Stimulated activated CD4-positive, alpha-beta T cell treated with anti-CD3 and anti-CD28 coated beads, Interleukin-12 subunit alpha, Interleukin-12 subunit beta, amount 100 ng/mL, for 4 hours (primary cell): ENCODE results near the gene ZNF70.
A peak's percentile ranks its signal among the peaks of the same experiment; 100 is the strongest.

ENCODE experiments used
- DNase-seq: peaks from one replicate; pipeline ENCODE4 v3.0.0-alpha.2; 2020

The ZNF70 gene

DNA sequence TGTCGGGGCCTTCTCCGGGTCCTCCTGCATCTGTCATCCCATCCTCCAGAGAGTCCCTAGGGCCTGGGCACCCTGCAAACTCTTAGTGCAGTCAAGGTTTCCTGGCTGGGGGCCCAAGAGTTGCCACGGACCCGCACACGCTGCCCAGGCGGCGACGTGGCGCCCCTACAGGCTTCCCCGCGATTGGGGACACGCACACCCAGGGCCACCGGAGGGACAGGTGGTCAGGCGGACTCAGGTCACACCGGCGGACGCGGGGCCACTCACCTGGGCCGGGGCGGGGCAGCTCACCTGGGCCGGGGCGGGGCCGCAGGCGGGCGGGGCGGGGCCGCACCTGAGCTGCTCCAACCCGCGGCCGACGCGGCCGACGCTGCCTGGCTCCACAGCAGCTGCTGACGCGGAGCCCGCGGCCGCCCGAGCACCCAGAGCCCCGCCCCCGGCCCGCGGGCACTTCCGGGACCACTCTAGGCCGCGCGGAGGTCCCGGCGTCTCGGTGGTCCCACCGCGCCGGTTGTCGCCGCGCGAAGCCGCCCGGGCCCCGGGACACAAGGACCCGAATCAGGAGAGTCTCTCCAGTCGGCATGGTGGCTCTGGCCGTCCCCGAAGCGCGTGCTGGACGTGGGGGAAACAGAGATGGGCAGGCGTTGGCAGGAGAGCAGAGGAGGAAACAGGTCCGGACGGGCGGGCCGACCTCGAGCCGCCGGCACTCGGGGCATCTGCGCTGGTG, at the start of gene ZNF70:
Gene ZNF70 (minus strand): TSS at position 399 of the 727 bp plus-strand sequence. CDS start 5,972 bp downstream, outside the sequence.
- peak; percentile 82 for DNase-seq

DNA sequence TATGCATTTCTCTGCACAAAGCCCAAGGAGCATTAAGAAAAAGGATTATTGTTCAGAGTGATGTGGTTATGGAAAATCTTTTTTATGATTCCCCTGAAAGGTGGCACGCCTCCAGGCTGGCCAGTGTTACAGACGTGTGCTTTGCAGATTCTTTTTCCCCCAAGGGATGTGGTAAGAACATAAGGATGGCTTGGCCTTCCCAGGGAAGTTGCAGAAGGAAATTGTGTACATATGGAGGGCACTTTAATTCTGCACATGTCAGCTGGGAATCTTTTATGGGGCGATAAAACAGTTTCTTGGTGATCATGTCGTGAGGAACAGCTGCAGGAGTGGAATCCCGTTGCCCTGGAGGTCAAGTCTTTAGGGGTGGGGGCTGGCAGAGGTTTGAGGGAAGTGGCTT, 45.5 kb upstream of the ZNF70 start:
- no peak for DNase-seq

DNA sequence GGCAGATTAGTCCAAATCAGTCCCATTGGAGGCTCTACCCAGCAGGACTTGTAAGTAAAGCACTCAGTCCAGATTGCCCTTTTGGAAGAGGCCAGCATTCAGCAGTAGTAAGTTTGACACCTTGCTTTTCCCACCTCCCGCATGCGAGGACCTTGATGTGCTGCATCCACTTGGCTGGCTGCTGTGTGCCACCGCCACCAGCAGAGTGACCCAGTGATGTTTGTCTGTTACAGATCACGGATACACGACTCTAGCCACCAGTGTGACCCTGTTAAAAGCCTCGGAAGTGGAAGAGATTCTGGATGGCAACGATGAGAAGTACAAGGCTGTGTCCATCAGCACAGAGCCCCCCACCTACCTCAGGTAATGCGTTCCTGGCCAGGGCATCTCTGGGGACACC, 42.4 kb upstream of the ZNF70 start:
- no peak for DNase-seq

DNA sequence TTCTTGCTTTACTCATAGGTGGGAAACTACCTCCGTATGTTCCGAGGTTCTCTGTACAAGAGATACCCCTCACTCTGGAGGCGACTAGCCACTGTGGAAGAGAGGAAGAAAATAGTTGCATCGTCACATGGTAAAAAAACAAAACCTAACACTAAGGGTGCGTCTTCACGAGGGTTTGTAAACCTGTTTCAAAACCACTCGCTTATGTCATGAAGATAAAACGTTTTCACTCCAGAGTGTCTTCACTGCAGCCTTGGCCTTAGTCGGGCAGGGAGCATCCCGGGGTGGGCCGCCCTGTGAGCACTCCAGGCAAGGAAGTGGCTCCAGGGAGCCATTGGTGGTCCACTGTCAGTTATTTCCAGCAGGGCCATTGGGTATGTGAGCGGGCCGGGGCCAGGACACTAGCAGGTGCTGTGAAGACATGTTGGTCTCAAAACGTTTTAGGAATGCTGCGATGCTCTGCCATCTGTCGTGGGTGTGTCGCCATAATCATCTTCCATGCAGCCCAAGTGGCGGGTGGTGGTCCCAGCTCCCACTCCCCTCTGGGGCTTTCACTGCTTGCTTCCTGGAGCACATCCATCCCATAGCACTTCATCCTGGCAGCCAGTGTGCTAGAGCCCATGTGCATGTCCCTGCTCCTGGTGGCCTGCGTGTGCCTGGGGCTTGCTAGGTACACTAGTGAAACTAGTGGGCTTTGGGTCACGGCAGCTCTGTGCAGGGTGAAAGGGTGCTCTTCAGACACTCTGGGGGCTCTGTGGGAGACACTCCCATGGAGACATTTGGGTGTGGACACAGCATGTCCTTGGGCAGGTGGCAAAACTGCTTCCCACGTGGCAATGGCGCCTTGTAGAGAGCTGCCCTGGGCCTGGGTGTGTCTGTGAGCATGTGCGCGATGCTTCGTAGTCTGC, 41.1 kb upstream of the ZNF70 start:
- no peak for DNase-seq

DNA sequence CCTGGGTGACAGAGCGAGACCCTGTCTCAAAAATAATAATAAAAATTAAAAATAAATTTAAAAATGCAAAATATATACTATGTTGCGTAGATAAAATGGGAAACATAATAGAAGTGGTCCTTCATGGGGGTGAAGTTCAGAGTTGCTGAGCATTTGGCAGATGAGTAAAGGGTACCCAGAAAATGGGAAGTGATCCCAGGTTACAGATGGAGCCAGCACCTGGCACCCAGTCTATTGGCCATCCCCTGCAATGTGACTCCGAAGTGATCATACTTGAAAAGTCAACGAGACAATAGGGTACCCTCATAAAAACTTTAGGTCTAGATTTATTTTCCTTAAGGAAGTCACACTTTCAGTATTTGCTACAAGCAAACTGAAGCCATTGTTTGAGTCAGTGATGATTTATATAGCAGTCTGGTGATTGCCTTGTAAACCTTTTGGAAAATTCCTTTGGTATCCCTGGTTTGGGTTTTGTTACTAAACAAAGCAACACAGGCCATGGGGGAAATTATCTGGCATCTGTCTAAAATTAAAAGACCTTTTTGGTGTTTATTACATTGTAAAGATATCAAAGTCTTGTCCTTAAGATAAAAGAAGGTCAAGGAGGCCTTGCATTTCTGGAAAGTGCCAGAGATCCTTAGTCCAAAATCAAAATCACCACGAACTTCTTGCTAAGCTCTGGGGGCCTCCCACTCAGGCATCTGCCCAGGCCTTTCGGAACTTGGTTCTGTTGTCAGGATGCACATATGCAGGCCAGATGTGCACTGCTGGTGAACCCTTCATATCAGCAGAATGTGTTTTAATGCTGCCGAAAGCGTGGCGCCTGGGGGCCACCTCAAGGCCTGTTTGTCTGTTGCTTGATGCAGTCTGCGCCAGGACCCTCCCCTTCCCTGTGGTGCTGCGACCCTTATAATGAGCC, 40.2 kb upstream of the ZNF70 start:
- no peak for DNase-seq

DNA sequence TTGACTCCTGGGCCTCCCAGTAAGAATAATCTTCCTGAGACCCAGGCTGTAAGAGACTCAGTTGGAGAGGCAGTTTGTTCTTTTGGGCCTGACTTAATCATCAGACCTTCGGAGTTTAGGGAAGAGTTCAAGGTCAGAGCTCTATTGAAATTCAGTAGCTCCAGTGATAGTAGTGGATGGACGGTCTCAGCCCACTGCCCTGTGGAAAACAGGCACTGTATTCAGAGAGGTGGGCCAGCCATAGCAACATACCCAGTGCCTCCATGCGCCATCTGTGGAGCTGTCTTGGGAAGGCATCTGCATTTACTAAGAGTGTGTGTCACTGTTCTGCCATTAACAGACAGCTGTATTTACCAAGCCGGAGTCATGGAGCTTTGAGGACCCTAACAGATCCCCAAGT, 38.7 kb upstream of the ZNF70 start:
- DNase-seq: no peak

DNA sequence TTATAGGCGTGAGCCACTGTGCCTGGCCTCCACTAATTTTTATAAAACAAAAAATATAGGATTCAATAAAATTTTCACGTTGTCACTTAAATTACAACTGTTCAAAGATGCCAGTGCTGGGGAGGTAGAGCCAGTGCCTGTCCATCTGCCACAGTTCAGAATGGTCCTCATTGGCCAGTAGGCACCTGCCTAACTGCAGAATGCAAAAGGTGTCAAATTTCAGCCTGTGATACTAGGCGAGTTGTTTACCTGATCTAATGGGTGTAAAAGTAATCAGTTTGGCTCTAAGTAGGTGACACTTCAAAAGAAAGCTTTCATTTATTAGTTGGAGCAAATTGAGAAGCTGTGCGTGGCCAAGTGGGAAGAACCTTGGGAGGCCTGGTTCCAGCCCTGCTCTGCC, 38.2 kb upstream of the ZNF70 start:
- no peak for DNase-seq

DNA sequence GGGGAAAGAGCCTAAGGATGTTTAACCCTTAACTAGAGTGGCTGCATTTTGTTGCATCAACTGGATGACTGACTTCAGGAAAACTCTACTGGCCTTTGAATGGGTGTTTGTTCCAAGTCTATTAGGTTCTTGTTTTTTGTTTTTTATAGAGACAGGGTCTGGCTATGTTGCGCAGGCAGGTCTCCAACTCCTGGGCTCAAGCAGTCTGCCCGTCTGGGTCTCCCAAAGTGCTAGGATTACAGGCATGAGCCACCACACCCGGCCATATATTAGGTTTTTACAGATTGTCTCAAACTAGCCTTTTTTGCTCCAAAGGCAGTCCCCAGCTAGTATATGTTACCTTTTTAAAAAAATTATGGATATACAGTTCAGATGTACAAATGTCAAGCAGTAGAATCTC, 37.0 kb upstream of the ZNF70 start:
- no peak for DNase-seq

DNA sequence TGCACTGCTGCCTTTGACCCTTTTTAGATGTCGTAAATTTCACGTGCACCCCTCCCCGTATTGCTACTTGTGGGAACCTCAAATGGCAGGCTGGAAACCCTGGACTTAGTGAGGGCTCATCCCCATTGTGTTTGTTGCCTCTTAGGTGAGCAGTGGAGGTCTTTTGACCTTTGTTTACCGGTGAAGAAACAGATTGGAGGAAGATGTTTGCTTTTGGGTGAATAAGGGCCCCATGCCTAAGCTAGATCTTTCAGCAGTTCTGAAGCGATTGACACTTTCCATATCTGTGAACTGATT, 36.6 kb upstream of the ZNF70 start:
- no peak for DNase-seq

DNA sequence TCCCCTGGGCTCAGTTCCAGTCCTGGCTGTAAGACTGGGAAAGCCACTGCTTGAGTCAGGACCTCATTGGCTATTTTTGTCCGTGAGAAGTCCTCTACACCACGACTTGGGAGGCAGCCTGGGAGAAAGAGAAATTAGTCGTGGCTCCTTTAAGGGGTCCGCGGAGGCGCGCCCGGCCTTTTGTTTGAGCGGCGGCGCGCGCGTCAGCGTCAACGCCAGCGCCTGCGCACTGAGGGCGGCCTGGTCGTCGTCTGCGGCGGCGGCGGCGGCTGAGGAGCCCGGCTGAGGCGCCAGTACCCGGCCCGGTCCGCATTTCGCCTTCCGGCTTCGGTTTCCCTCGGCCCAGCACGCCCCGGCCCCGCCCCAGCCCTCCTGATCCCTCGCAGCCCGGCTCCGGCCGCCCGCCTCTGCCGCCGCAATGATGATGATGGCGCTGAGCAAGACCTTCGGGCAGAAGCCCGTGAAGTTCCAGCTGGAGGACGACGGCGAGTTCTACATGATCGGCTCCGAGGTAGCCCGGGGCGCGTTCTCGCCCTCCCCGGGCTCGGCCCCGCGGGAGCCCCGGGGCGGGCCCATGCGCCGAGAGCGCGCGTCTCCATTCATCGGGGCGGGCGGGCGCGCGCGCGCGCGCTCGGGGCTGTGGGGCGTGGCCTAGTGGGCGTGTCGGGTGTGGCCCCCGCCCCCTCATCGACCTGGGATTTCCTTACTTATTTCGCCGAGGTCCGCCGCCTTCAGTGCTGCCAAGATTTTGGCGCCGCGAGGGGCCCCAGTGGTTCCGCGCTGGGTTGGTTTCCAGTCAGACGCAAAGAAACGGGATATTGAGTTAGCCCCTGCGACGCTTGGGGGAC, 36.1 kb upstream of the ZNF70 start, which contains the start of gene SMARCB1:
Gene SMARCB1 (plus strand): TSS at position 215 of the 848 bp plus-strand sequence. CDS start 204 bp downstream, at position 419.
- DNase-seq: peak; percentile 92

DNA sequence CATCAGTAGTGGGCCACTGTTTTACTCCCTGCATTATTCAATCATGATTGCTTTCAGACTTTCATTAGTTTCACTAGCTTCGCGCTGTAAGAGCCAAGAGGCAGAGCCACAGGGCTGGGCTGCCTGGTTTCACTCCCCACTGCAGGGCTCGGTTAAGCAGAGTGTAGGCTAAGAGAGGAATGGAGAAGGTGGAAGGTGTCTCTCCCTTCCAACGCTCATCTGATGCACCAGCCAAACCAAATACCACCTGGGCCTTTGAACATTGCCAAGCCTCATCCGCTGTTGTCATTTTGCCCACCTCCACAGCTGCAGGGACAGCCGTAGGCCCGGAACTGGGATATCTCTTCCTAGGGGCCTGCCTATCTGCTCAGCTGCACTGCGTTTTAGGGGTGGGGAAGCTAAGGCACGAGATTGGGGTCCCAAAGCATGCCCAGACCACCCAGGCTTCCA, 35.4 kb upstream of the ZNF70 start:
- no peak for DNase-seq

DNA sequence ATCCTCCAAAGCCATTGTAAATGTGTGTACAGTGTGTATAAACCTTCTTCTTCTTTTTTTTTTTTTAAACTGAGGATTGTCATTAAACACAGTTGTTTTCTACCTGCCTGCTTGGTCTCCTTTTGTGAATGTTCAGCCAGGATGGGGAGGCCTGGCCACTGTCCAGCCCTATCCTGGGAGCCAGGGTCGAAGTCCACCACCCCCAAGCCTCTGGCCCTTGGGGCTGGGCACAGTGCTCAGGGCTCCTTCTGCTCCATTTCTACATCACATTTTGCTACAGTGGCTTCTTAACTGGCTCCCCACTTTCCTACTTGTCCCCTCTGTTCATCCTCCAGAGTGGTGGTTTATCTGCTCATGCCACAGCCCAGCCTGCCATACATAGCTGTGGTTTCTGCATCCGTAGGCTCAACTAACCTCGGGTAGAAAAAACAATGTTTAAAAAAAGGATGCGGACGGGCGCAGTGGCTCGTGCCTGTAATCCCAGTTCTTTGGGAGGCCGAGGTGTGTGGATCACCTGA, 33.4 kb upstream of the ZNF70 start:
- DNase-seq: no peak

DNA sequence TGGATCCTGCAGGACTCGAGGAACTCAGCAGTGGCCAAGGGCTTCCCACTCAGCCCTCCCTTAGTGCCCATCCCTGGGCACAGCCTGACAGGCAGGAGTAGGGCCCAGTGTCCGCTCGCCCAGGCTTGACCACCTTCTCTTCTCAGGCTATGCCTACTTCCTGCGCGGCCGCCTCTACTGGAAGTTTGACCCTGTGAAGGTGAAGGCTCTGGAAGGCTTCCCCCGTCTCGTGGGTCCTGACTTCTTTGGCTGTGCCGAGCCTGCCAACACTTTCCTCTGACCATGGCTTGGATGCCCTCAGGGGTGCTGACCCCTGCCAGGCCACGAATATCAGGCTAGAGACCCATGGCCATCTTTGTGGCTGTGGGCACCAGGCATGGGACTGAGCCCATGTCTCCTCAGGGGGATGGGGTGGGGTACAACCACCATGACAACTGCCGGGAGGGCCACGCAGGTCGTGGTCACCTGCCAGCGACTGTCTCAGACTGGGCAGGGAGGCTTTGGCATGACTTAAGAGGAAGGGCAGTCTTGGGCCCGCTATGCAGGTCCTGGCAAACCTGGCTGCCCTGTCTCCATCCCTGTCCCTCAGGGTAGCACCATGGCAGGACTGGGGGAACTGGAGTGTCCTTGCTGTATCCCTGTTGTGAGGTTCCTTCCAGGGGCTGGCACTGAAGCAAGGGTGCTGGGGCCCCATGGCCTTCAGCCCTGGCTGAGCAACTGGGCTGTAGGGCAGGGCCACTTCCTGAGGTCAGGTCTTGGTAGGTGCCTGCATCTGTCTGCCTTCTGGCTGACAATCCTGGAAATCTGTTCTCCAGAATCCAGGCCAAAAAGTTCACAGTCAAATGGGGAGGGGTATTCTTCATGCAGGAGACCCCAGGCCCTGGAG, 32.6 kb upstream of the ZNF70 start:
- DNase-seq: no peak

DNA sequence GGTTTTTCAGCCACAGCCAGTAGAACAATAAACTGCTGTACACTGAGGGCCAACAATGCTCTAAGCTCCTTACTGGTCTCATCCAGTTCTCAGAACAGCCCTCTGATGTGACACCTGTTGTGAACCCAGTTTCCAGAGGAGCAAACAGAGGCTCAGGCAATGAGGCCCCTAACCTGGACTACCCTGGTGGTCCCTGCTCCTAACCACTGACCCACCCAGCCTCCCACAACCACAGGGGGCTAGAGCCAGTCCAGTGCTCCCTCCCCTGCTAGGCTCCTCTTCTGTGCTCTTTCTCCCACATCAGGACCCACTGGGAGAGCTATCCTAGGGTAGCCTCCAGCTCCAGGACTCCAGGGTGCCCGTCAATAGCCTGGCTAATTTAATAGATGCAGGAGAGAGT, 31.8 kb upstream of the ZNF70 start:
- no peak for DNase-seq

DNA sequence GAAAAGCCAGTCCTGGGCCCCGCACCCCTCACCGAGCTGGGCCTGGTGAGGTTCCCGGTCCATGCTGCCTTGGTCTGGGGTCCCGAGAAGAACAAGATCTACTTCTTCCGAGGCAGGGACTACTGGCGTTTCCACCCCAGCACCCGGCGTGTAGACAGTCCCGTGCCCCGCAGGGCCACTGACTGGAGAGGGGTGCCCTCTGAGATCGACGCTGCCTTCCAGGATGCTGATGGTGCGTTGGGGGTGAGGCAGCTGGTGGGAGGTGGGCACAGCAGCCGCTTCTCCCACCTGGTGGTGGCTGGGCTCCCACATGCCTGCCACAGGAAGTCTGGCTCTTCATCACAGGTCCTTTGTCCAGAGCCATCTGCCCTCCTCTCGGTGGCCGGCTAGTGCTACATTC, 31.3 kb upstream of the ZNF70 start:
- no peak for DNase-seq

DNA sequence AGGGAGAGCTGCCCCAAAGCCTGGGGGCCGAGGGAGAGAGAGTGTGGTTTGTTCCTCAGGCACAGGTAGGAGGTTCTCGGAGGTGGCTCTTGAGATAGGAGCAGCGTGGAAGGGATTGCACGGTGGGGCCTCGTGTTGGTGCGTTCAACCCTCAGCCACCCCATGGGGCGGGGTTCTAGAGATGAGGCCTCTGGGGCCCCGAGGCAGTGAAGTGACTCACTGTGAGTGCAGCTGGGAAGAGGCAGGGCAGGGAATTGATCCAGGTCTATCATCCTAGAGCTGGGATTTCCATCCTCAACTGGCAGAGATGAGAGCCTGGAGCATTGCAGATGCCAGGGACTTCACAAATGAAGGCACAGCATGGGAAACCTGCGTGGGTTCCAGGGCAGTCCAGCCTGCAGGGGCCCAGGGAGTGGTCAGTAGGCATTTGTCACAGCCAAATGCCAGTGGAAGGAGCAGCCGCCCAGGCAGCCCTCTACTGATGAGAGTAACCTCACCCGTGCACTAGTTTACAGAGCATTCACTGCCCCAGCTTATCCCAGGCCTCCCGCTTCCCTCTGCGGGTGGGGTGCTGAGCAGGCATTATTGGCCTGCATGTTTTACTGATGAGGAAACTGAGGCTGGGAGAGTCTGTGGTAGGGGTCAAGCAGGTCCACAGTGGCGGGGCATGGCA, 30.7 kb upstream of the ZNF70 start:
- DNase-seq: no peak

DNA sequence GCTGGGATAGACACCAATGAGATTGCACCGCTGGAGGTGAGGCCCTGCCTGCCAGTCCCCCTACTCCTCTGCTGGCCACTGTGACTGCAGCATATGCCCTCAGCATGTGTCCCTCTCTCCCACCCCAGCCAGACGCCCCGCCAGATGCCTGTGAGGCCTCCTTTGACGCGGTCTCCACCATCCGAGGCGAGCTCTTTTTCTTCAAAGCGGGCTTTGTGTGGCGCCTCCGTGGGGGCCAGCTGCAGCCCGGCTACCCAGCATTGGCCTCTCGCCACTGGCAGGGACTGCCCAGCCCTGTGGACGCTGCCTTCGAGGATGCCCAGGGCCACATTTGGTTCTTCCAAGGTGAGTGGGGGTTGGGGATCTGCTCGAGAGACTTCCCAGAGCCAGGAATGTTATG, 30.2 kb upstream of the ZNF70 start:
- DNase-seq: no peak

DNA sequence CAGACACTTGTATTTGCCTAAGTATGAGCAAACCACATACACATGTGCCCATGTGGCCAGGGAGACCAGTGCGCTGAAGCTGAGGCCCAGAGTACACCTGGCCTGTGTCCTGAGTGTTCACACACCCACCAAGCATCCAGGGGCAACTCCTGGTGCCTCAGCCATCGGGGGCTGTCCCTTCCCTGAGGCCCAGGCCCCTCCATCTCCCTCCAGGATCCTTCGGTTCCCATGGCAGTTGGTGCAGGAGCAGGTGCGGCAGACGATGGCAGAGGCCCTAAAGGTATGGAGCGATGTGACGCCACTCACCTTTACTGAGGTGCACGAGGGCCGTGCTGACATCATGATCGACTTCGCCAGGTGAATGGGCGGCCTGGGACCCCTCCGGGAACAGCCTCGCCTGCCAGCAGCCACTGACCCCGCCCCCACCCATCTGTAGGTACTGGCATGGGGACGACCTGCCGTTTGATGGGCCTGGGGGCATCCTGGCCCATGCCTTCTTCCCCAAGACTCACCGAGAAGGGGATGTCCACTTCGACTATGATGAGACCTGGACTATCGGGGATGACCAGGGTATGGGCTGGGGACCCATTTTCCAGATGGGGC, 29.3 kb upstream of the ZNF70 start:
- no peak for DNase-seq

DNA sequence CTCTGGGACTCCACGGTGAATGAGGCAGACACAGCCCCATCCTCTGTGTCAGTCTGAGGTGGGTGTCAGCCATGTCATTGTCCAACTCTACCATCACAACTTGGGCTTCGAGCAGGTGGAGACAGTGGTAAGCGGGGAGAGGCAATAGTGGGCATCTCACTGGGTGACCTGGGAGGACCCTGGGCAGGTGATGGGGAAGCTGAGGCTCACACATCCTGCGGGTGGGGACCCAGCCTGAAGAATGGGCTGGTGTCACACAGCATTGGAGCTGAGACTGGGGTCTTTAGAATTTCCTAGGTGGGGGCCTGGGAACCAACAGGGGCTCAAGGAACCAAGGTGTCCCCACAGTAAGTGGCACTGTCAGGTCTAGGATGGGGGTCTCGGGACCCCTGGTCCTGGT, 28.8 kb upstream of the ZNF70 start:
- no peak for DNase-seq

DNA sequence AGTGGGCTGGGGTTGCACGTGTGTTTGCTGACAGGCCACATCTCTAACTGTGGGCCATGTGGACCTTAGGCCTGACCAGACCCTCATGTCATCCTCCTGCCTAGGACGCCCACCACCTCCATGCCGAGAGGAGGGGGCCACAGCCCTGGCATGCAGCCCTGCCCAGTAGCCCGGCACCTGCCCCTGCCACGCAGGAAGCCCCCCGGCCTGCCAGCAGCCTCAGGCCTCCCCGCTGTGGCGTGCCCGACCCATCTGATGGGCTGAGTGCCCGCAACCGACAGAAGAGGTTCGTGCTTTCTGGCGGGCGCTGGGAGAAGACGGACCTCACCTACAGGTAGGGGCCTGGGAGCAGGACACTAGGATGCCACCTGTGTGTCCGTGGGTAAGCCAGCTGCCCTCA, 28.2 kb upstream of the ZNF70 start:
- DNase-seq: no peak
